GM12874 (cell line): Measurements from ENCODE around the gene POLD2.
A peak's percentile ranks its signal among the peaks of the same experiment; 100 is the strongest.

Source experiments
- CTCF ChIP-seq: IDR thresholded peaks from 2 replicates; pipeline ENCODE4 v1.5.1; 2011; ENCODE audit warnings: low read depth, mild to moderate bottlenecking, control low read depth, low read length, moderate library complexity; ENCODE audit not compliant: insufficient read depth

The POLD2 gene

GRCh38 chr7:44139311-44140010 is 16.1 kb upstream of the POLD2 start:
- no peak for TF ChIP-seq CTCF

DNA sequence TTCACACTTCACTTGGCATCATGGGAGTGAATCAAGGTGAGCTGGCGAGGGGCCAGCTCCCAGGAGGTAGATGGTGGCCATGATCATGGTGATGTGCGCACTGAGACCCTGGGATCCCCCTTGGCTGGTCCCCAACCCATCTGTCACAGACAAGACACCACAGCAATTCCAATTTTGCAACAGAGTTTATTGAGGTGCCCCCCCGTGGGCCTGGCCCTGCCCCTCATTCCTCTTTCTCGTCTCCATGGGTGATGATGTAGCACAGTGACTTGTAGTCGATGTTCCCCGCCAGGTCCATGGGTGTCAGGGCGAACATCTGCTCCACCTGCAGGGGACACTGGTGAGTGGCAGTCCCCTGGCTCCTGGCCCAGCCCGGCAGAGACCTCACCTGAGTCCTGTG is 15.3 kb upstream of the POLD2 start:
- no peak for TF ChIP-seq CTCF

DNA sequence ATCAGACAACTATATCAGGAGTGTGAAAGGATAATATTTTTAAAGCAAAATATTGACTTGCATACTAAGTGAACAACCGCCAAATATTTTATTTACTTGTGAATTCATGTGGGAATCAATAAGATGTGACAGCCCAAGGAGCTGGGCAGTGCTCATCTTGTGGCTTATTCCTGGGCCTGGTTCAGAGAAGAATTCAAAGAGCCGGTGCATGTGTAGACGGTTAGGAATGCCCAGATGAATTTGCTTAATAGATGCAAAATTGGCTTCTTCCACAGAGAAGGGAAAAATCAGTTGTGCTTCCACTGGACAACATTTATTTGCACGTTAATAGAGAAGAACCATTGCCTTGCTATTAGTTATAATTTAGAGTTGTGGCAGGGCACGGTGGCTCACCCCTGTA is 13.4 kb upstream of the POLD2 start:
- TF ChIP-seq CTCF = no peak

GRCh38 chr7:44134943-44135628 is 11.7 kb upstream of the POLD2 start:
- TF ChIP-seq CTCF = no peak

DNA sequence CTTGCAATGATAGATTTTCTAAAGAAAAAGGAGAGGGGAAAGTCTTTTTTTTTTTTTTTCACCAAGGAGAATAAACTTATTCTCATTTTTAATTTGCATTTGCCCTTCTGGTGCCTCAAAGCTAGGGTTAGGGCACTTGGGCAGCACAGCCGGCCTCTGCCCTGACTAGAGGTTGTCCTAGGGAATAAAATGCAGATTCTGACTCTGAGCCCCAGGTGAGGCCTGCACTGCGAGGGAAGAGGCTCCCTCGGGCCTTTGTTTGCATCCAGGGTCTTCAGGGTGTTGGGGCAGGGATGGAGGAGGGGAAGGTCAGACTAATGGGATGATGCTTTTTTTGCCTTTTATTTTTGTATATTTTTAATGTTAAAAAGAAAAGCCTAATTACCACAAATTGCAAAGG is 9.9 kb upstream of the POLD2 start:
- no peak for TF ChIP-seq CTCF

DNA sequence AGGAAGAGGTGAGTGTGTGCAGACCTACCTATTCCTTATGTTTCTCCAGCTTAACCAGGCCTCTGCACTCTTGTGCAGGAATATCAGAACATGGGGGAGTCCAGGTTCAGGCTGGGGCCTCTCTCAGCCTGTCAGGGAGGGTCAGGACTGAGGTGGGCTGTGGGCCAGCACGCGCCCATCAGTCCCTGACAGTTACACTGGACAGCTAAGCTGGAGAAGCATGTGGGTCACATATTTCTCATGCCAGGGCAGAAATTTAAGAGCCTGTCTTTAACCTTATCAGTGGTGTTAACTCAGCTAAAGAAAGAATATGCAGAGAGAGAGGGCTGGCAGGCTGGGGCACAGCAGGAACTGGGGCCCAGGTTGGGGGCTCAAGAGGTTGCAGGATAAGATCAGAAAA is 8.7 kb upstream of the POLD2 start:
- TF ChIP-seq CTCF = no peak

GRCh38 chr7:44131173-44132029 is 8.1 kb upstream of the POLD2 start:
- TF ChIP-seq CTCF = peak; percentile 27
